ENCODE data around the gene GNA12.

DNA sequence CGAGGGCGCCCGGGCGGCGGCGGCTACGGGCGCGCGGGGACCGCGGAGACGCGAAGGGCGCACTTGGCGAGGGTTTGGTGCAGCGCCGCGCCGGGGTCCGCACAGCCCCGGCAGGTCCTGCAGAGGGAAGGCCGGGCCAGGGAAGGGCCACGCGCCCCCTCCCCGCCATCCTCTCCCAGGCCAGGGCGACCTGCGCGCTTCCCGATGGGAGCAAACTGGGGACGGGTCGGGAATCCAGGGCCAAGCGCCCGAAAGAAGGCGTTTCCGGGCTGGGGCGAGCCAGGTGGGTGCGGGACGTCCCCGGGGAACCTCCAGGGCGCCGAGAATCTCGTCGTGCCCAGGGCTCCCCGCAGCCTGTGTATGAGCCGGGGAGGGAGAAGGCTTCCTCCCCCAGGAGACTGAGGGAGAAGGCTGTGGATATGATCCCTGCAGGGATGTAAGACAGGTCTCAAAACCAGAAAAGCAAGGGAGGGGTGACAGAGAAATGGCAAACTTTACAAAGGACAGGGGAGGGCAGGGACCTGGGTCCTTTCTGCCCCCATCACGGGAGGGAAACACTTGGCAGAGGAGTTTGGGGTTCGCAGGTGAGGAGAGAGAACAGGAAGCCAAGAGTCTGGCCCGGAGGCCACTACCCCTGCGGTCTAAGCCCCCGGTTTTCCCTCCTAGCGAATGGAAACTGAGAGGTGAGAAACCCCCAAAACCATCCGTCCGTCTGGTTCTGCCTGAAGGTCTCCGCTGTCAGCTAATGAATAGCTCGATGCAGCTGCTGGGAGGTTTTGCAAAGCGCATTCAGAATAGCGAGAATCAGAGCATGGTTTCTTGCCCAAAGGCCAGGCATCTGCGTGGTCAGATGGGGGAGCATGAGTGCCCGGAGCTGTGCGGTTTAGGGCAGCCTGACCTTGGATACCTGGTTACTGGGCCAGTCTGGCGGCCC is 155.4 kb downstream of the GNA12 start:
- TF ChIP-seq, protein P1, sequence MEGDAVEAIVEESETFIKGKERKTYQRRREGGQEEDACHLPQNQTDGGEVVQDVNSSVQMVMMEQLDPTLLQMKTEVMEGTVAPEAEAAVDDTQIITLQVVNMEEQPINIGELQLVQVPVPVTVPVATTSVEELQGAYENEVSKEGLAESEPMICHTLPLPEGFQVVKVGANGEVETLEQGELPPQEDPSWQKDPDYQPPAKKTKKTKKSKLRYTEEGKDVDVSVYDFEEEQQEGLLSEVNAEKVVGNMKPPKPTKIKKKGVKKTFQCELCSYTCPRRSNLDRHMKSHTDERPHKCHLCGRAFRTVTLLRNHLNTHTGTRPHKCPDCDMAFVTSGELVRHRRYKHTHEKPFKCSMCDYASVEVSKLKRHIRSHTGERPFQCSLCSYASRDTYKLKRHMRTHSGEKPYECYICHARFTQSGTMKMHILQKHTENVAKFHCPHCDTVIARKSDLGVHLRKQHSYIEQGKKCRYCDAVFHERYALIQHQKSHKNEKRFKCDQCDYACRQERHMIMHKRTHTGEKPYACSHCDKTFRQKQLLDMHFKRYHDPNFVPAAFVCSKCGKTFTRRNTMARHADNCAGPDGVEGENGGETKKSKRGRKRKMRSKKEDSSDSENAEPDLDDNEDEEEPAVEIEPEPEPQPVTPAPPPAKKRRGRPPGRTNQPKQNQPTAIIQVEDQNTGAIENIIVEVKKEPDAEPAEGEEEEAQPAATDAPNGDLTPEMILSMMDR (IDR thresholded peaks at IDR 0.05; ENCODE audit: borderline replicate concordance, extremely low read depth, low read length, poor library complexity, severe bottlenecking), result no peak
- no peak for TF ChIP-seq EZH2 (IDR thresholded peaks at IDR 0.05; ENCODE audit: borderline replicate concordance, low read depth, low read length, severe bottlenecking)

Measured in DND-41 (cell line).